Liver (tissue), 9 donors: ENCODE data around the gene GCNA. TPM values are rescaled to one million over a fixed set of nuclear protein-coding genes. Genes with fewer than 3 reads are reported as not detected.
A peak's percentile ranks its signal among the peaks of the same experiment; 100 is the strongest.
"Not testable (repeated sequence)": the region's sequence is repeated elsewhere in the genome, so short reads cannot be mapped to it uniquely, and the experiment has no call there.

Experiments
- DNase-seq: peaks from one replicate; pipeline ENCODE4 v3.0.0-alpha.2; 2017; ENCODE audit warnings: low spot score
- H3K27ac ChIP-seq, 2 donors: one replicate each; pipeline ENCODE4 v1.7.0; 2013; ENCODE audit warnings: inconsistent platforms in 2 of 2, low read length in 2 of 2, control low read depth in 1 of 2, low read depth in 1 of 2, mild to moderate bottlenecking in 1 of 2
- H3K27me3 ChIP-seq, 4 donors: one replicate each; pipeline versions ENCODE4 v1.6.1 to v1.7.0; 2013; ENCODE audit warnings: low read length in 3 of 4, inconsistent platforms in 1 of 4, mild to moderate bottlenecking in 1 of 4, moderate library complexity in 1 of 4; ENCODE audit not compliant: control insufficient read depth in 4 of 4, insufficient read depth in 4 of 4
- H3K36me3 ChIP-seq, 4 donors: one replicate each; pipeline versions ENCODE4 v1.6.1 to v1.7.0; 2013; ENCODE audit warnings: low read length in 3 of 4, mild to moderate bottlenecking in 3 of 4, low read depth in 1 of 4, moderate library complexity in 1 of 4; ENCODE audit not compliant: control insufficient read depth in 4 of 4, insufficient read depth in 3 of 4
- H3K4me1 ChIP-seq, 4 donors: one replicate each; pipeline versions ENCODE4 v1.6.1 to v1.7.0; 2013; ENCODE audit warnings: low read length in 3 of 4, mild to moderate bottlenecking in 3 of 4, moderate library complexity in 1 of 4; ENCODE audit not compliant: control insufficient read depth in 4 of 4, insufficient read depth in 4 of 4
- H3K4me3 ChIP-seq, 3 donors: one replicate each; pipeline versions ENCODE4 v1.6.1 to v1.7.0; 2013; ENCODE audit warnings: low read length in 3 of 3, control low read depth in 1 of 3, low read depth in 1 of 3, mild to moderate bottlenecking in 1 of 3
- H3K9ac ChIP-seq, 2 donors: one replicate each; pipeline ENCODE4 v1.7.0; 2013; ENCODE audit warnings: low read length in 2 of 2, mild to moderate bottlenecking in 2 of 2, moderate library complexity in 2 of 2, control low read depth in 1 of 2, low read depth in 1 of 2
- H3K9me3 ChIP-seq, 4 donors: one replicate each; pipeline versions ENCODE4 v1.6.1 to v1.7.0; 2013; ENCODE audit warnings: low read length in 3 of 4; ENCODE audit not compliant: control insufficient read depth in 4 of 4
- HNF4A ChIP-seq, 2 donors: conservative IDR thresholded peaks; 2 replicates each; pipeline ENCODE4 v1.6.1; 2016; ENCODE audit warnings: antibody characterized with exemption in 2 of 2, mild to moderate bottlenecking in 2 of 2
- HNF4G ChIP-seq: IDR thresholded peaks from 2 replicates; pipeline ENCODE4 v1.6.1; 2016; ENCODE audit warnings: antibody characterized with exemption
- JUND ChIP-seq, 2 donors: IDR thresholded peaks; 2 replicates each; pipeline ENCODE4 v1.6.1; 2016; ENCODE audit warnings: antibody characterized with exemption in 2 of 2
- NR2F2 ChIP-seq: IDR thresholded peaks from 2 replicates; pipeline ENCODE4 v1.6.1; 2016; ENCODE audit warnings: antibody characterized with exemption
- RAD21 ChIP-seq, 2 donors: IDR thresholded peaks; 2 replicates each; pipeline ENCODE4 v1.6.1; 2016; ENCODE audit warnings: antibody characterized with exemption in 2 of 2, mild to moderate bottlenecking in 2 of 2
- YY1 ChIP-seq: IDR thresholded peaks from 2 replicates; pipeline ENCODE4 v1.6.1; 2016; ENCODE audit warnings: antibody characterized with exemption, mild to moderate bottlenecking
- WGBS: extraction: QIAGEN DNeasy Blood & Tissue Kit; methylation state at CpG from one replicate; pipeline ENCODE4 v1.1.7; 2013; 5-methylcytosine and 5-hydroxymethylcytosine counted together
- polyA plus RNA-seq, 2 donors: library from polyadenylated mRNA; stranded (reverse) in 1 of 2; unstranded in 1 of 2; fragments of 200-250 nt in 1 of 2; fragments of >200 nt in 1 of 2; fragmentation: Nextera tagmentation in 1 of 2; extraction: Ambion mirVana in 1 of 2; gene quantifications; one replicate each; pipeline versions ENCODE4 v1.2.1 to v1.2.3, GENCODE V29; 2013 to 2015
- total RNA-seq, 2 donors: library from RNA; depleted of rRNA; stranded (reverse); fragments of >200 nt; gene quantifications; one replicate each; pipeline ENCODE4 v1.2.3, GENCODE V29; 2014
- TF ChIP-seq, protein P1 (sequence below): IDR thresholded peaks from 2 replicates; pipeline ENCODE4 v1.6.1; 2016; ENCODE audit warnings: antibody characterized with exemption, mild to moderate bottlenecking
- TF ChIP-seq, protein P2 (sequence below): IDR thresholded peaks from 2 replicates; pipeline ENCODE4 v1.6.1; 2016; ENCODE audit warnings: antibody characterized with exemption
- TF ChIP-seq, protein P3 (sequence below): fragments of 150-350 bp; IDR thresholded peaks from 2 replicates; pipeline ENCODE4 v1.5.1; 2017; ENCODE audit warnings: improper control_type of control experiment, low read depth, low read length; ENCODE audit not compliant: missing input control
- TF ChIP-seq, protein P4 (sequence below): IDR thresholded peaks from 2 replicates; pipeline ENCODE4 v1.6.1; 2016; ENCODE audit warnings: antibody characterized with exemption
- donor health status: healthy.
- donor health status: healthy.
- donor health status: healthy.
- donor health status: healthy.
- donor health status: healthy.

The GCNA gene
- total and polyA plus RNA-seq, 4 donors, result 0.18 to 3.7 (median 0.73) TPM

DNA sequence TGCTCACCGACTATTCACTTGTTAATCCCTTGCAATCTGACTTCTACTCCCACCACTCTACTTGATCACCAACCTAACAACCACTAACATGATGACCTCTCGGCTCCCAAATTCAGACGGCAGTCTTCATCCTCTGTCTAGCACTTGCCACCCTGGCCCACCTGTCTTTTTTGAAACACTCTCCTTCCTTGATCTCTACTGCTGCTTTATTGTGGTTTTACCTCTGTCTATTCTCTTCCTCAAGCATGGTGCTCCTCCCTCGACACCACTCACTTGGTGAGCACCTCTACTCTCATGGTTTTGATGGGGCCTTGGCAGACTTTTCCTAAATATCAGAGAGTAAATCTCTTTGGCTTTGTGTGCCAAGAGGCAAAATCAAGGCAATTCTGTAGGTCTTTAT is 61.8 kb downstream of the GCNA start:
- Histone ChIP-seq H3K27me3 (no peaks in the 10 kb centered on the region), H3K4me3 (no peak overlapping the region), H3K27ac (no peak overlapping the region), H3K9ac (no peak overlapping the region), H3K9me3 (no peaks in the 10 kb centered on the region), H3K4me1 (peaks cover 0 to 3% (median 0%) of the 10 kb centered on the region in 4 donors), H3K36me3 (no peaks in the 10 kb centered on the region)
- no peak for DNase-seq
- TF ChIP-seq YY1 (no peak), NR2F2 (no peak)
- 94% methylated on average over 4 of the region's 4 CpGs for whole genome bisulfite sequencing

DNA sequence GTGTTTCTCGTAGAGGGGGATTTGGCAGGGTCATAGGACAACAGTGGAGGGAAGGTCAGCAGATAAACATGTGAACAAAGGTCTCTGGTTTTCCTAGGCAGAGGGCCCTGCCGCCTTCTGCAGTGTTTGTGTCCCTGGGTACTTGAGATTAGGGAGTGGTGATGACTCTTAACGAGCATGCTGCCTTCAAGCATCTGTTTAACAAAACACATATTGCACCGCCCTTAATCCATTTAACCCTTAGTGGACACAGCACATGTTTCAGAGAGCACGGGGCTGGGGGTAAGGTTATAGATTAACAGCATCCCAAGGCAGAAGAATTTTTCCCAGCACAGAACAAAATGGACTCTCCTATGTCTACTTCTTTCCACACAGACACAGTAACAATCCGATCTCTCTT is 66.2 kb downstream of the GCNA start:
- not testable (repeated sequence) for H3K9ac ChIP-seq, DNase-seq, H3K9me3 ChIP-seq, H3K4me1 ChIP-seq, H3K27me3 ChIP-seq, H3K27ac ChIP-seq, H3K36me3 ChIP-seq, H3K4me3 ChIP-seq
- 42% methylated on average over 5 of the region's 6 CpGs for WGBS

DNA sequence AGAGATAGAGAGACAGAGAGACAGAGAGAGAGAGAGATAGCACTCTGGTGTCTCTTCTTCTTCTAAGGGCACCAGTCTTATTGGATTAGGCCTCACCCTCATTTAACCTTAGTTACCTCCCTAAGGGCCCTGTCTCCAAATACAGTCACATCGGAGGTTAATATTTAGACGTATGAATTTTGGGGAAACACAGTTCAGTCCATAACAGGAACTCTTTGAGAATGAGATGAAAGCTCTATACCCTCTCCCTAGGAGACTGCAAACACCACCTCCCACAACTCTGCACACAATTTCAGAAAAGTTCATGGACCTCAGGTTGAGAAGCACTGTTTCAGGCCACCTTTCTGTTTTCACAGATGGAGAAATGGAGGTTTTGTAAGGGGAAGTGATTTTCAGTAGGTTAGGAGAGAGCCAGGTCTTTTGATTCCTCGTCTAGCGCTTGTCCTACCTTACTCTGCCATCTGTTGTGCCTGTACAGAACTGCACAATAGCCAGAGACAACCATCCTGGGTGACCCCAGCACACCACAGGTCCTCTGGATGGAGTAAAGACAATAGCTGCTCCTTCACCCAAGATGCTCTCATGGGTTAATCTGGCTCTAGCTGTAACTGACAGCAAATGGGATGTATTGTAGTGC is 72.2 kb downstream of the GCNA start:
- H3K9ac ChIP-seq, result no peak overlapping the region
- no peaks in the 10 kb centered on the region for H3K36me3 ChIP-seq
- WGBS, result 50% methylated on average over 4 of the region's 4 CpGs
- H3K4me3 ChIP-seq, result no peak overlapping the region
- H3K4me1 ChIP-seq, result no peaks in the 10 kb centered on the region
- no peaks in the 10 kb centered on the region for H3K9me3 ChIP-seq
- TF ChIP-seq HNF4G, result no peak
- TF ChIP-seq, protein P1, sequence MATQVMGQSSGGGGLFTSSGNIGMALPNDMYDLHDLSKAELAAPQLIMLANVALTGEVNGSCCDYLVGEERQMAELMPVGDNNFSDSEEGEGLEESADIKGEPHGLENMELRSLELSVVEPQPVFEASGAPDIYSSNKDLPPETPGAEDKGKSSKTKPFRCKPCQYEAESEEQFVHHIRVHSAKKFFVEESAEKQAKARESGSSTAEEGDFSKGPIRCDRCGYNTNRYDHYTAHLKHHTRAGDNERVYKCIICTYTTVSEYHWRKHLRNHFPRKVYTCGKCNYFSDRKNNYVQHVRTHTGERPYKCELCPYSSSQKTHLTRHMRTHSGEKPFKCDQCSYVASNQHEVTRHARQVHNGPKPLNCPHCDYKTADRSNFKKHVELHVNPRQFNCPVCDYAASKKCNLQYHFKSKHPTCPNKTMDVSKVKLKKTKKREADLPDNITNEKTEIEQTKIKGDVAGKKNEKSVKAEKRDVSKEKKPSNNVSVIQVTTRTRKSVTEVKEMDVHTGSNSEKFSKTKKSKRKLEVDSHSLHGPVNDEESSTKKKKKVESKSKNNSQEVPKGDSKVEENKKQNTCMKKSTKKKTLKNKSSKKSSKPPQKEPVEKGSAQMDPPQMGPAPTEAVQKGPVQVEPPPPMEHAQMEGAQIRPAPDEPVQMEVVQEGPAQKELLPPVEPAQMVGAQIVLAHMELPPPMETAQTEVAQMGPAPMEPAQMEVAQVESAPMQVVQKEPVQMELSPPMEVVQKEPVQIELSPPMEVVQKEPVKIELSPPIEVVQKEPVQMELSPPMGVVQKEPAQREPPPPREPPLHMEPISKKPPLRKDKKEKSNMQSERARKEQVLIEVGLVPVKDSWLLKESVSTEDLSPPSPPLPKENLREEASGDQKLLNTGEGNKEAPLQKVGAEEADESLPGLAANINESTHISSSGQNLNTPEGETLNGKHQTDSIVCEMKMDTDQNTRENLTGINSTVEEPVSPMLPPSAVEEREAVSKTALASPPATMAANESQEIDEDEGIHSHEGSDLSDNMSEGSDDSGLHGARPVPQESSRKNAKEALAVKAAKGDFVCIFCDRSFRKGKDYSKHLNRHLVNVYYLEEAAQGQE, result no peak
- no peak for TF ChIP-seq HNF4A (conservative IDR thresholded peaks at IDR 0.05)
- TF ChIP-seq, protein P2, sequence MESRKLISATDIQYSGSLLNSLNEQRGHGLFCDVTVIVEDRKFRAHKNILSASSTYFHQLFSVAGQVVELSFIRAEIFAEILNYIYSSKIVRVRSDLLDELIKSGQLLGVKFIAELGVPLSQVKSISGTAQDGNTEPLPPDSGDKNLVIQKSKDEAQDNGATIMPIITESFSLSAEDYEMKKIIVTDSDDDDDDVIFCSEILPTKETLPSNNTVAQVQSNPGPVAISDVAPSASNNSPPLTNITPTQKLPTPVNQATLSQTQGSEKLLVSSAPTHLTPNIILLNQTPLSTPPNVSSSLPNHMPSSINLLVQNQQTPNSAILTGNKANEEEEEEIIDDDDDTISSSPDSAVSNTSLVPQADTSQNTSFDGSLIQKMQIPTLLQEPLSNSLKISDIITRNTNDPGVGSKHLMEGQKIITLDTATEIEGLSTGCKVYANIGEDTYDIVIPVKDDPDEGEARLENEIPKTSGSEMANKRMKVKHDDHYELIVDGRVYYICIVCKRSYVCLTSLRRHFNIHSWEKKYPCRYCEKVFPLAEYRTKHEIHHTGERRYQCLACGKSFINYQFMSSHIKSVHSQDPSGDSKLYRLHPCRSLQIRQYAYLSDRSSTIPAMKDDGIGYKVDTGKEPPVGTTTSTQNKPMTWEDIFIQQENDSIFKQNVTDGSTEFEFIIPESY, result no peak
- TF ChIP-seq RAD21 (IDR thresholded peaks at IDR 0.05), result peak; percentile 43 to 66
- no peak for TF ChIP-seq JUND (IDR thresholded peaks at IDR 0.05)
- TF ChIP-seq, protein P3, sequence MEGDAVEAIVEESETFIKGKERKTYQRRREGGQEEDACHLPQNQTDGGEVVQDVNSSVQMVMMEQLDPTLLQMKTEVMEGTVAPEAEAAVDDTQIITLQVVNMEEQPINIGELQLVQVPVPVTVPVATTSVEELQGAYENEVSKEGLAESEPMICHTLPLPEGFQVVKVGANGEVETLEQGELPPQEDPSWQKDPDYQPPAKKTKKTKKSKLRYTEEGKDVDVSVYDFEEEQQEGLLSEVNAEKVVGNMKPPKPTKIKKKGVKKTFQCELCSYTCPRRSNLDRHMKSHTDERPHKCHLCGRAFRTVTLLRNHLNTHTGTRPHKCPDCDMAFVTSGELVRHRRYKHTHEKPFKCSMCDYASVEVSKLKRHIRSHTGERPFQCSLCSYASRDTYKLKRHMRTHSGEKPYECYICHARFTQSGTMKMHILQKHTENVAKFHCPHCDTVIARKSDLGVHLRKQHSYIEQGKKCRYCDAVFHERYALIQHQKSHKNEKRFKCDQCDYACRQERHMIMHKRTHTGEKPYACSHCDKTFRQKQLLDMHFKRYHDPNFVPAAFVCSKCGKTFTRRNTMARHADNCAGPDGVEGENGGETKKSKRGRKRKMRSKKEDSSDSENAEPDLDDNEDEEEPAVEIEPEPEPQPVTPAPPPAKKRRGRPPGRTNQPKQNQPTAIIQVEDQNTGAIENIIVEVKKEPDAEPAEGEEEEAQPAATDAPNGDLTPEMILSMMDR, result peak; percentile 19
- TF ChIP-seq, protein P4, sequence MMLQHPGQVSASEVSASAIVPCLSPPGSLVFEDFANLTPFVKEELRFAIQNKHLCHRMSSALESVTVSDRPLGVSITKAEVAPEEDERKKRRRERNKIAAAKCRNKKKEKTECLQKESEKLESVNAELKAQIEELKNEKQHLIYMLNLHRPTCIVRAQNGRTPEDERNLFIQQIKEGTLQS, result no peak
- H3K27ac ChIP-seq, result no peak overlapping the region
- no peak for DNase-seq
- H3K27me3 ChIP-seq, result no peaks in the 10 kb centered on the region
